Ramos (cell line): Measurements from ENCODE around the gene CEP128.

Source experiments
- in situ Hi-C: fragments of 300-500 bp; cut with MboI; formaldehyde crosslinking; loops from one replicate; pipeline ENCODE4 v1.14.3; 2022; ENCODE audit warnings: low sequenced_read_pairs; ENCODE audit not compliant: unreplicated experiment

The CEP128 gene

GRCh38 chr14:80634106-80634758 lies 307.3 kb downstream of the CEP128 start:
- in situ Hi-C loops: no loop called here

GRCh38 chr14:80629606-80630005 lies 311.9 kb downstream of the CEP128 start:
- in situ Hi-C loops: no loop called here

- in situ Hi-C loops: no loop called here
Observed at GRCh38 chr14:80628547-80628946, 313.0 kb downstream of the CEP128 start.

- in situ Hi-C loops: no loop called here
Observed at GRCh38 chr14:80627745-80628144, 313.8 kb downstream of the CEP128 start.

GRCh38 chr14:80624581-80624980 lies 317.0 kb downstream of the CEP128 start:
- in situ Hi-C loops: no loop called here

- in situ Hi-C loops: no loop called here
Observed at GRCh38 chr14:80621701-80622100, 319.8 kb downstream of the CEP128 start.

GRCh38 chr14:80620434-80620833 lies 321.1 kb downstream of the CEP128 start:
- in situ Hi-C loops: no loop called here

- in situ Hi-C loops: no loop called here
Observed at GRCh38 chr14:80618751-80619329, 322.7 kb downstream of the CEP128 start.

- in situ Hi-C loops: no loop called here
Observed at GRCh38 chr14:80615831-80616230, 325.7 kb downstream of the CEP128 start.

- in situ Hi-C loops: no loop called here
Observed at GRCh38 chr14:80609055-80609454, 332.5 kb downstream of the CEP128 start.

- in situ Hi-C loops: no loop called here
Observed at GRCh38 chr14:80608563-80608962, 333.0 kb downstream of the CEP128 start.

GRCh38 chr14:80607430-80608190 lies 333.9 kb downstream of the CEP128 start:
- in situ Hi-C loops: no loop called here

- in situ Hi-C loops: no loop called here
Observed at GRCh38 chr14:80606347-80606772, 335.2 kb downstream of the CEP128 start.

- in situ Hi-C loops: no loop called here
Observed at GRCh38 chr14:80605536-80605935, 336.0 kb downstream of the CEP128 start.

GRCh38 chr14:80602946-80603345 lies 338.6 kb downstream of the CEP128 start:
- in situ Hi-C loops: no loop called here

GRCh38 chr14:80587096-80587724 lies 354.3 kb downstream of the CEP128 start:
- in situ Hi-C loops: no loop called here

- in situ Hi-C loops: no loop called here
Observed at GRCh38 chr14:80586131-80586530, 355.4 kb downstream of the CEP128 start.

- in situ Hi-C loops: no loop called here
Observed at GRCh38 chr14:80585506-80585835, 356.1 kb downstream of the CEP128 start.

GRCh38 chr14:80584744-80585505 lies 356.6 kb downstream of the CEP128 start:
- in situ Hi-C loops: no loop called here

- in situ Hi-C loops: no loop called here
Observed at GRCh38 chr14:80577599-80577998, 363.9 kb downstream of the CEP128 start.
